Stimulated activated CD8-positive, alpha-beta memory T cell treated with anti-CD3 and anti-CD28 coated beads, Interleukin-4, amount 100 ng/mL, for 48 hours (primary cell): Measurements from ENCODE around the gene ZEB1.

ENCODE experiments used
- DNase-seq: peaks from one replicate; pipeline ENCODE4 v3.0.0-alpha.2; 2020

Gene ZEB1

DNA sequence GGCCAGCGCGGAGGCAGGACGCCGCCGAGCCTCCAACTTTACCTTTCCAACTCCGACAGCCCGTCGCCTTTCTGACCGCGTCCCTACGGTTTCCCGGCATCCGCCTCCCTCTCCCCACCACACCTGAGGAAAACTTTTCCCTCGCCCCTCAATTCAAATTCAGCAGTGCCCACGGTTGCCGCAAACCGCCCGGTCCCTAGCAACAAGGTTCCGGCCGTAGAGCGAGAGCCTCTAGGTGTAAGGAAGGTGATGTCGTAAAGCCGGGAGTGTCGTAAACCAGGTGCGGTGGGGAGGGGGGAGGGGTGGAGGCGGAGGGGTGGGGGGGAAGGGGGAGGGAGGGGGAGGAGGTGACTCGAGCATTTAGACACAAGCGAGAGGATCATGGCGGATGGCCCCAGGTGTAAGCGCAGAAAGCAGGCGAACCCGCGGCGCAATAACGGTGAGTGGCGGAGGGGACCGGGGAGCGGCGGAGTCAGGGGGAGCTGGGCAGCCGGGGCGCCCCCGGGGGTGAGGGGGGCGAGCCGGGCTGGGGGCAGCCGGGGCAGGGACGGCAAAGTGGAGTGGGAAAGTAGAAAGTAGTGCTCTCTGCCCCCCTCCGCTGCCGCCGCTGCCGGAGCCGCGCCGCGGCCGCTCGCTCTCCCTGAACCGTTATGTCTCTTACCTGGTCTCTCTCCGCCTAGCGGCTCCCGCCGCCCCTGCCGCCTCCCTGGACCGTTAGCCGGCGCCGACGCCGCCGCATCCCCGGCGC, at the start of gene ZEB1:
Gene ZEB1, plus strand, starts transcription at position 363 of the 748 bp plus-strand sequence. Its CDS starts 19 bp downstream, at position 382.
- DNase-seq: peak; percentile 93

- DNase-seq: no peak
Observed at GRCh38 chr10:31270954-31271353, 48.1 kb upstream of the ZEB1 start.

- DNase-seq: no peak
Observed at GRCh38 chr10:31272841-31273240, 46.2 kb upstream of the ZEB1 start.

DNA sequence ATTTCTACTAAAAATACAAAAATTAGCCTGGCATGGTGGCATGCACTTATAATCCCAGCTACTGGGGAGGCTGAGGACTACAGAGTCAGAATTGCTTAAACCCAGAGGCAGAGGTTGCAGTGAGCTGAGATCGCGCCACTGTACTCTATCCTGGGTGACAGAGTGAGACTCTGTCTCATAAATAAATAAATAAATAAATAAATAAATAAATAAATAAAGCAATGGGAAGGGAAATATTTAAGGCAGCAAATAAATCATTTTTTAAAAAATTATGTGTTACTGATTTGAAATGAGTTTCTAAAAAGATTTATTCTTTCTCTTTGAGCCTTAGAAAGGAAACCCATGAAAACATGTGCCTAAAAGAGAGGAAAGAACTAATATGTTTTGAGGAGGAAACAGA, 45.2 kb upstream of the ZEB1 start:
- DNase-seq: no peak

DNA sequence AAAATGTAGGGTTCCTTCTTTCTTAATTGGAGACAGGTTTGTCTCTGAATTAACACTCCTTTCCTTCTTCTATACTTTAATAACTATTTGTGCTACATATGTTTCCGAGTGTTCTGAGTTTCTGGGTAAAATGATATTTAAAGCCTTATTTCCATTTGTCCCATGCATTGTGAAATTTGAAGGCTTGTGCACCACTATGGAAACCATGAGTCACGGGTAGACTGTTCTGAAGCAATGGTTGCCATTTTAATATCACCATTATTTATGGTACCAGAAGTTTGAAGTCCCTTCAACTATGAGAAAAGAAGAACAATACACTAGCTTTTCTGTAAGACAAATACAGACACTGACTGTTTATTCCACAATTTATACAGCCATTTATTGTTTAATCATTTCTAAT, 44.7 kb upstream of the ZEB1 start:
- DNase-seq: no peak

GRCh38 chr10:31278279-31278941, 40.6 kb upstream of the ZEB1 start:
- no peak for DNase-seq

DNA sequence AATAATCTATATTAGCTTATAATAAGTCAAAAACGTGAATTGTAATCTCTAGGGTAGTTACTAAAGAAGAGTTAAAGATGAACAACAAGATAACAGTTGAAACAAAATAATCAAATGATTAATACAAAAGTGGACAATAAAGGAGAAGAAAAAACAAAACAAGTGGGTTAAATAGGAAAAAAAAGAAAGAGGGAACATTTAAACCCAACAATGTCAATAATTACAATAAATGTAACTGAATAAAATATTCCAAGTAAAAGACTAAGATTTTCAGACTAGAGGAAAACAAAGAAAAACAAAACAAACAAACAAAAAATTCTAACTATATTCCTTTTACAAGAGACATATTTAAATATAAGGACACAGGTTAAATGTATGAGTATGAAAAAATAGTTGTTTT, 38.0 kb upstream of the ZEB1 start:
- no peak for DNase-seq

DNA sequence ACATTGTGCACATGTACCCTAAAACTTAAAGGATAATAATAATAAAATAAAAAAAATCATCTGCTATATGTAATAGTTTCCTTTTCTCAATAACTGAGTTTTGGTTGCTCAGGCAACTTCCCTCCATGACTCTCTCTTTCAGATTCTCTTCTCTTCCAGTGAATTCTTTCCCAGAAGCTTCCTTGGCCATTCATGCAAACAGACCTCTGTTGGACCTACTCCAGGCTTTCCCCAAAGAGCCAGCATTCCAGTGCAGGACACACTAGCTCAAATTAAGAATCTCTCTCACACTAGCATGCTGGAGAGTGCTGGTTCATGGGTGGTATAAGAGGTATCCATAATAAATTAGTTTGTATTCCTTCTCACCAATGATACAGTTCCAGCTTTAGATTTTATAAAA, 31.0 kb upstream of the ZEB1 start:
- DNase-seq: no peak

- DNase-seq: no peak
Observed at GRCh38 chr10:31288962-31289361, 30.1 kb upstream of the ZEB1 start.

DNA sequence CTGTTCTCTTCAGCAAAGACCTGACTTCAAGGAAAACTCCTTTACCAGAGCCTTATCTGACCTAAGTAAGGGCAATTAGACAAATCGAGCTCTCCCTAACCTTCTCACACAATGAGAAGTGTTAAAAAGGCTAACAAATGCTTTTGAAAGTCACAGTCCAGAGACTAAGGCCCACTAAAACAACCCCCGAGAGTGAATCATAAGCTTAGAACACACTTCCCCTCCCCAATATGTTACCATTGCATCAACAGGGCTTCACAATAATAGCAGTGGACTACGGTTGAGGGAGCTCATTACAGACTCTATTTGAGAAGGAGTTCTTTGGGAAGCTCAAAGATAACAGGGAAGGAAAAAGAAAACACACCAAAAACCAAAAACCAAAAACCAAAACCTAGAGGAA, 28.6 kb upstream of the ZEB1 start:
- DNase-seq: no peak

DNA sequence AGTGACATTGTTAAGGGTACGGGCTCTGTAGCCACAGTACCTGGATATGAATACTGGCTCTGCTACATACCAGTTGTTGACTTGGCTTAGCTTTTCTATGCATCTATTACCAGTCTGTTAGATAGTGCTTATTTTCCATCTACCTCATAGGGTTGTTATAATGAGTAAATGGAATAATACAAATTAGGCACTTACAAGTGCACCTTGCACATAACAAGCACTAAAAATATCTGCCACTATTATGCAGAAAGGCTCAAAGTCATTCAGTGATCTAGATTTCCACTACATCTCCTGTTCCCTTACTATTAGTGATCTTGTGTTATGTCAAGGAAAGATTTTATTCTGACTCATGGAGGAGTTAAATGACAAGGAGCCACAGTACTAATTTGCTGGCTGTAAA, 27.9 kb upstream of the ZEB1 start:
- no peak for DNase-seq

GRCh38 chr10:31294558-31294957, 24.5 kb upstream of the ZEB1 start:
- no peak for DNase-seq

DNA sequence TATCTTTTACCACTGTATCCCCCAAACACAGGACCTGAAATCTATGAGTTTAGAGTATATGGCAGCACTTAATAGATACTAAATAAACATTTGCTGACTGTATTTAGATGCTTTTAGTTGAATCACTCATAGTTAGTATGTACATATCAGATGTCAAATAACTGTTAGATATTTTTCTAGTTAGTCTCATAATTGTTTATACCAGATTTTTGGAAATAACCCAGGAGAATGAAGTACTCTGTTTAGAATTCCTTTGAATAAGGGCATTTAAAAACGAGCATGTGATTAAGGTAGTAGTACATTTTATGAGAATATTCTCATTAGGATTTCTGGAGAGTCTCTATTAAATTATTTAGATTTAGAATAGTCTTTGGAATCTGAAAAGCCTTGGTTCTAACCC, 22.3 kb upstream of the ZEB1 start:
- DNase-seq: no peak

DNA sequence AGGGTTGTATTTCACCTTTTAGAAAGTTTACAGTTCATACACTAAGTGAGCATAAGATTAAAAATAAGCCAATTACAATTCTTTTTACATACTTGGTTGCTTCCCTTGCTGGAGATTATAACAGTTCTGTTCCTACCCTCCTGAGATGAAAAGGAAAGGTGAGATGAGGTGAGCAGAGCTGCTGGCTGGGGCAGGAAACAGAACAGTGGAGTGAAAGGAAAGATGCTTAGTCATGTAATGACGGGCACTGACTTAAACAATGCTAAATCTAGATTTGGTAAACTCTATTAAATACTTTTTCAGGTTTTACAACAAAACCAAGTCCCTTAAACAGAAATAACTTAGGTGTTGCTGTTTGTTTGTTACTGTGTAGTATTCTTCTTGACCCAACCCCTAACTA, 19.9 kb upstream of the ZEB1 start:
- DNase-seq: no peak

DNA sequence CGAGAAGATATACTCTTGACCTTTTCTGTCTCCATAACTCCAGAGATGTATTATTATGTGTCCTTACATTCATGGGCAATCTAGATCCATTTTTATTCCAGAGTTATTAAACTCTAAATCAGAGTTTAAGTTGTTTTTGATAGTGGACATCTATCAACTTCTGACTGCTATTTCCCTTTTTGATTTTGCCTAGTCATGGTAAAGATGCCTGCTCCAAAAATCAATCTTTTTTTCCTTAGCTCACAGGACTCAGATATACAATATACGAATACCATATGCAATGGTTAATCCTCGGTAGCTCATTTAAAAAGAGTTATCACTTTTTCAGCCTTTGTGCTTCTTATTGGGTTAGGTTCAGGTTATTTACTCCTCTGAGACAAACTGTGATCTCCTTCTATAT, 15.8 kb upstream of the ZEB1 start:
- no peak for DNase-seq

DNA sequence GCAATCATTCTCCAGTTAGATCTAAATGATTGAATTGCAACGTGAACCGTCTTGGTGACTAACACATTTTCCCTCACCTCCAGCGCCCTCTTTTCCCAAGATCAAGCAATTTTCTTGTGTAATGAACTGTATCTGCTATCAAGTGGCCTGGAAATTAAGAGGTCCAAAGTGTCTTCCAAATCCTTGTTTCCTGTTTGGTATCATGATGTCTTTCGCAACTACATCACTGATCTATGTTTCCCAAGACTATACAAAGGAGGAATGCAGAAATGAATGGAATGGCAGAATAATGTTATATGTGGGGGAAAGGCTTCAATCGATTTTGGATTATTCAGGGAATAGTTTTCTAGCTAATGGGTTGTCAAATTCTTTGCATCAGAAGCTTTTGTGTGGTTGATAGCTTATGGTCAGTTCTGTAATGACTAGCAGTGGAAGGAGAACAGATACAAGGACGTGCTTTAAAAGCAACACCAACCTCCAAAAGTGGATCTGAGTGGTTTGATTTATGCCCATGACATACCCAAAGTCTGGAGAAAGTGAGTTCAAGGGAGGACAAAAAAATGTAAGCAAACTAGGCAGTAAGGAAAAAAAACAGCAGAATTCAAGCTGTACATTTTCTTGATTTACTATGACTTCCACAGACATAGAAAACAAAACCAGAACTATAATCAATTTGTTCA, 14.6 kb upstream of the ZEB1 start:
- no peak for DNase-seq

DNA sequence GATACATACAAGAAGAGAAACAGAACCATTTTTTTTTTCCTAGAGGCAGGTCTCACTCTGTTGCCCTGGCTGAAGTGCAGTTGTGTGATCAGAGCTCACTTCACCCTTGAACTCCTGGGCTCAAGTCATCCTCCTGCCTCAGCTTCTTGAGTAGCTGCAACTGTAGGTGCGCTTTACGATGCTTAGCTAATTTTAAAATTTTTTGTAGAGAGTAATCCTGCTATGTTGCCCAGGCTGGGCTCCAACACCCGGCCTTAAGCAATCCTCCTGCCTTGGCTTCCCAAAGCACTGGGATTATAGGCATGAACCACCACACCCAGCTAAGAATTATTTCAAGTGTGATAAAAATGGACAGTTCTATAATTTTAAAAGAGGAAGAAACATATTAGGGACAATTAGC, 5.6 kb upstream of the ZEB1 start:
- no peak for DNase-seq

DNA sequence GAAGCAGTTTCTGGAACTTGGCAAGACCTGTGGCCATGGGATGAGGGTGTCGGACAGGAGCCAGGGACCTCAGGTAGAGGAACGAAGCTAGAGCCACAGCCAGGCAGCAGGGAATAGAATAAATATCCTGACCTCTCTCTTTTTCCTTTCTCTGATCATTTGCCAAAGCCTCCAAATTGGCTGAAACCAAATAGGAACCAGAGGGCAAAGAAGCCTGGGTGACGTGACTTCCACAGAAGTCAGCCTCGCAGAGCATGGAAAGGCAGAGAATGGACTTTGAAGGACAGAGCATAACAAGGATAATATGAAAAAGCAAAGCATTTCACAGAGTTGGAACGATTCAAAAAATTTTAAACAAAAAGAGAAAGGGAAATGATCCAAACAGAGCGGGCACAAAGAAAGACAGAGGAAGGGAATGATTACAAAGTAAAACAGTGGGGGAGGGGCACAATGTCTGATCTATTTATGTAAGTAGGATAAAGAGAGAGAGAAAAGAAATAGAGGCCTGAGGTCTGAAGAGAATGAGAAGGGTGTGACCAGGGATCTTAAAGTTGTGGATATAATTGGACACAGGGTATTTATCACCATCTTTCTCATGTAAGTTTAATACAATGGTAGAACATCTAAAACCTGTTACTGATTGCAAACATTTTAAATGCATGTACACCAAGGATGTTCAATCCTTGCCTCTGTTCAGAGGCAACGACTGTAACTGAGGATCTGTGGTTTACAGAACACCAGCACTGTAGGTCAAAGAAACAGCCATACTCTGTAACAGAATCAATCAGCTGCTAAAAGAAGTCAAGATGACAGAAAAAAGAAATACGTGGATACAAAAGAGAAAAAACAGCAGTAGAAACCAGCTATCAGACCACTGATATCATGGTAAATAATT, 4.5 kb upstream of the ZEB1 start:
- DNase-seq: no peak

DNA sequence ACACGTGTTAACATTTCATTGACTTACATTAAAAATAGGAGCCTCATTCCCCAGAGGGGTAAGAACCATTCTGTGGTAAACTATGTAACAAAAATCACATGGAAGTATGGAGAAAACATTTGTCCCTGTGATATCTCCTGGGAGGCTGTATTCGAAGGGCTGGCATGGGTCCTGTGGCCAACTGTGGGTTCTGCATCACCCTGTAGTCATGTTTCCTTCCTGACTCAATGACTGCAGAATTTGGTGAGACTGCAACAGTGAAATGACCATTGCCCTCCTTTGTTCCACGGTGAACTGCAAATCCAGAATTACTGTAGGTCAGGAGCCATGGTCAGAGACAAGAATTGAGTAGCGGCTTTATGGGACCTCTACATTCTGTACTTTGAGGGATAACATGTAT, 3.6 kb upstream of the ZEB1 start:
- DNase-seq: no peak

DNA sequence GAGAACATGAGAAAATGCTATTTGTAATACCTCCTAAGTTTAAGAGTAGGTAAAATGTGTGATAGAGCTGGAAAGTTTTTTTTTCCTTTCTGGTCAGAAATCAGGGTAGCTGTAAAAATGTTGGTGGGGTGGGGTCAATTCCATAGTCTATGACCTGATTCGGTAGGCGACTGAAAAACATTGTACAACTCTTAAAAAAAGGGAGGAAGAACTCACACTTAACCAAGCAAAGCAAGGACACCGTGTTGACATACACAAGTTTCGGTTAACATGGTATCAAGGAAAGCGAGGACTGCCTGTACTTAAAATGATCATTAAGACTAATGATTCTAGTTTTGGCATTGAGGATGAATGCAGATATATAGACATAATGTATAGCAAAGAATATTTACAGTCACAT, 1.8 kb upstream of the ZEB1 start:
- DNase-seq: no peak

DNA sequence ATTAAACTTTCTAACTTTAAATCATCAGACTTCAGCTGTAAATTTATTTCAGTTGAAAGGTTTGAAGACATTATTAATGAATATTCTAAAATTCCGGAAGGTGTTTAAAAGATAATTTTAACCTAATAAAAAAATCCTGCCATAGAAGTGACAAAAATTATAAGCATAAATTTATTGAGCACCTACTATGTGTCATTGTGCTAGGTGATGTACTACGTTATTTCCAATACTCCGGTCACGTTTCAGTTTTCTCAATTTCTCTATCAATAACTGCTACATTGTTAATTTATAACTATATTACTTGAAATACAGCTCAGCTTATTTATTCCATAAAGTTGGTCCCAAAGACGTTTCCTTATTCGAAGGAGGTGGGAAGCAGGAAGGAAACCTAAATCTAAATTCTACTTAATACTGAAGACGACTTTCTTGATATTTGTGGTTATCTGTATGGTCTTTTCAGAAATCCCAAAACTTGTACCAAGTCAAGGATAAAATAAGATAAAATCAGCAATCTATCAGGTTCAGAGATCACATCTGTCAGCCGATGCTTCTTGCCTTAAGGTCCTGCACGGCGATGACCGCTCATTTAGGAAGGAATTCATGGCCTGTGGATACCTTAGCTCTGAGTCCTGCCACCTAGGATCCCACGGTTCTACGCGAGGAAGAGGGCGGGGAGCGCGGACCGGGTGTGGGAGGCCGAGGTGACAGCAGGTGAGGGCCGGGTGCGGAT, 1.2 kb upstream of the ZEB1 start:
- DNase-seq: peak; percentile 83

GRCh38 chr10:31318382-31318853, 598 bp upstream of the ZEB1 start:
- peak; percentile 74 for DNase-seq
